ENCODE measurements around the gene GATAD2A.

The GATAD2A gene

DNA sequence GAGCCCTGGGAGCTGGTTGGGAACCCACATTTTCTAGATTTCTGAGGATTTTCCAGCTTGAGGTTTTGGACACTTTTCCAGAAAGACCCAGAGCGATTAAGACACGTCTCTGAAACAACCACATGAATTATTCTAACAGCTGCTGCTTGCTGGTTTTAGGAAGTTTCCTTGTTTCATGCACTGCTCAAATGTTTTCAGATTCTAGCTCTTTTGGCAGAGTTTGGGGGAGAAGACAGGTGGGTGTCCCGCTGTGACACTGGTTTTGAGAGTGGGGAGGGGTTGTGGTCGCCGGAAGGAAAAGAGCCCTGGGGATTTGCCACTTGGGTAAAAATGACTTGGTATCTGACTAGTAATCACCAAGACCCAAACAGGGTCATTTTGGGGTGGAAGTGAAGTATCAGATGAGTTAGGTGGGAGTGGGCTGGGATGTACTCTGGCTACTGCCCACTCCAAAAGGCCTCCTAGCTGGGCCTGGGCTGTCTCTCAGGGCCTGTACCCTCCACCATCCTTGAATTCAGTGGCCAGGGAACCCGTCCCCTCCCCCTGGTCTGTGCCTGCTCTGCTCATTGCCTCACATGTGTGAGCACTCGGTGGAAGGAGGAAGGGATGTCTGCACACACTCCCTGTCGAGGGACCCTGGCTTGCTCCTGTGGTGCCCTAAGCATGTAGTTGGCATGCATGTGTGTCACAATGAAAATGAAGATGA is 13.2 kb downstream of the GATAD2A start:
- H3K9me3 Mint-ChIP-seq = no peaks in the 10 kb centered on the region
- H3K27ac Mint-ChIP-seq = peak overlapping the region; percentile 81 to 83 (median 82)
- H3K36me3 Mint-ChIP-seq (ENCODE audit: low read depth) = peaks cover 11% of the 10 kb centered on the region
- H3K27me3 Mint-ChIP-seq (ENCODE audit: low read depth) = no peaks in the 10 kb centered on the region
- peaks cover 48% of the 10 kb centered on the region for H3K4me1 Mint-ChIP-seq
- no peak for TF ChIP-seq CTCF (IDR thresholded peaks at IDR 0.05; ENCODE audit: unreplicated experiment in 3 of 3)
- peak overlapping the region in 1 of 3 experiments; percentile 38 for H3K4me3 Mint-ChIP-seq

- no peaks in the 10 kb centered on the region for H3K27me3 Mint-ChIP-seq (ENCODE audit: low read depth)
- H3K27ac Mint-ChIP-seq = peak overlapping the region; percentile 20 to 66 (median 32)
- H3K4me3 Mint-ChIP-seq = no peak overlapping the region
- H3K9me3 Mint-ChIP-seq = no peaks in the 10 kb centered on the region
- TF ChIP-seq CTCF (IDR thresholded peaks at IDR 0.05; ENCODE audit: unreplicated experiment in 3 of 3) = no peak
- peaks cover 43% of the 10 kb centered on the region for H3K4me1 Mint-ChIP-seq
- peaks cover 4% of the 10 kb centered on the region for H3K36me3 Mint-ChIP-seq (ENCODE audit: low read depth)
Measured at GRCh38 chr19:19420570-19421298, 15.3 kb downstream of the GATAD2A start.

DNA sequence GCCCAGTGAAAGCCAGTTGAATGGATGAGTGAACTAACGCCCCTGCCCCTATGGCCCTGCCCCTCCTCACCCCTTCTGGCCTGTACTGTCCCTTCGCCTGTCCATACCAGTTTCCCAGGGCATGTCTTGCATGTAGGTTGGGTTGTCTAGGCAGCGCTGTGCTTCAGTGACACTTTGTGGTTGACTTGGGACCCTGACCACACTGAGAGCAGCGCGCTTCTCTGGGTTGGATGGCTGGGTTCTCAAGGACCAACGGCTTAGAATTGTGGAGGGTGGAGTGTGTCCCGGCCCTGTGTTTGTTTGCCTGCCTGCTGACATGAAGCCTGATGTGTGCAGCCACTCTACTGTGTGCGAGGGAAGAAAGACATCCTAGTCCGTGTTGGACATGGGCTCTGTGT is 15.8 kb downstream of the GATAD2A start:
- Mint-ChIP-seq H3K4me1 (peaks cover 38% of the 10 kb centered on the region), H3K27ac (peak overlapping the region in 2 of 3 experiments; percentile 20 to 66), H3K27me3 (ENCODE audit: low read depth) (no peaks in the 10 kb centered on the region), H3K4me3 (no peak overlapping the region), H3K9me3 (no peaks in the 10 kb centered on the region), H3K36me3 (ENCODE audit: low read depth) (no peaks in the 10 kb centered on the region)
- no peak for TF ChIP-seq CTCF (IDR thresholded peaks at IDR 0.05; ENCODE audit: unreplicated experiment in 3 of 3)

- H3K27ac Mint-ChIP-seq = peak overlapping the region in 1 of 3 experiments; percentile 66
- no peaks in the 10 kb centered on the region for H3K36me3 Mint-ChIP-seq (ENCODE audit: low read depth)
- peaks cover 39% of the 10 kb centered on the region for H3K4me1 Mint-ChIP-seq
- H3K4me3 Mint-ChIP-seq = no peak overlapping the region
- TF ChIP-seq CTCF (IDR thresholded peaks at IDR 0.05; ENCODE audit: unreplicated experiment in 3 of 3) = no peak
- no peaks in the 10 kb centered on the region for H3K9me3 Mint-ChIP-seq
- H3K27me3 Mint-ChIP-seq (ENCODE audit: low read depth) = no peaks in the 10 kb centered on the region
Measured at GRCh38 chr19:19422156-19422555, 16.7 kb downstream of the GATAD2A start.

DNA sequence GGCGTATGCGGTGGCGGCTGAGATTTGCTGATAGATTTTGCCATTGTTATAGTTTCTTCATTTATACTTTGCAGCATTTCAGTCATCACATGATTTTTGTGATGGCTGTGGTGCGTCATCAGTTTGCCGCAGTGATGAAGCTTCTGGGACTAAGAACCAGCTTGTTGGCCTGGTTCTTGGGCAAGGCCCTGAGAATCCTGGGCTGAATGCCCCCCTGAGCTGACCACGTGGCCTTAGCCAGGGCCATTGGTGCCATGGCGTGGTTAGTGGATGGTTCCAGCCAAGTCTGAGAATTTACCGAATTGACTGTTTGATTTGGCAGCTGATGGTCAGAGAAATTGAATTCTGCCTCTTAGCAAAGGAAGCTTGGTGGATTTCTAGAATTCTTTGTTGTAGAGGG is 17.8 kb downstream of the GATAD2A start:
- TF ChIP-seq CTCF (IDR thresholded peaks at IDR 0.05; ENCODE audit: unreplicated experiment in 3 of 3) = no peak
- Mint-ChIP-seq H3K4me3 (no peak overlapping the region), H3K36me3 (ENCODE audit: low read depth) (peaks cover 2% of the 10 kb centered on the region), H3K27me3 (ENCODE audit: low read depth) (no peaks in the 10 kb centered on the region), H3K9me3 (no peaks in the 10 kb centered on the region), H3K4me1 (peaks cover 35% of the 10 kb centered on the region), H3K27ac (no peak overlapping the region)
